Measurements from ENCODE around the gene WWOX.

- TF ChIP-seq, protein P1, sequence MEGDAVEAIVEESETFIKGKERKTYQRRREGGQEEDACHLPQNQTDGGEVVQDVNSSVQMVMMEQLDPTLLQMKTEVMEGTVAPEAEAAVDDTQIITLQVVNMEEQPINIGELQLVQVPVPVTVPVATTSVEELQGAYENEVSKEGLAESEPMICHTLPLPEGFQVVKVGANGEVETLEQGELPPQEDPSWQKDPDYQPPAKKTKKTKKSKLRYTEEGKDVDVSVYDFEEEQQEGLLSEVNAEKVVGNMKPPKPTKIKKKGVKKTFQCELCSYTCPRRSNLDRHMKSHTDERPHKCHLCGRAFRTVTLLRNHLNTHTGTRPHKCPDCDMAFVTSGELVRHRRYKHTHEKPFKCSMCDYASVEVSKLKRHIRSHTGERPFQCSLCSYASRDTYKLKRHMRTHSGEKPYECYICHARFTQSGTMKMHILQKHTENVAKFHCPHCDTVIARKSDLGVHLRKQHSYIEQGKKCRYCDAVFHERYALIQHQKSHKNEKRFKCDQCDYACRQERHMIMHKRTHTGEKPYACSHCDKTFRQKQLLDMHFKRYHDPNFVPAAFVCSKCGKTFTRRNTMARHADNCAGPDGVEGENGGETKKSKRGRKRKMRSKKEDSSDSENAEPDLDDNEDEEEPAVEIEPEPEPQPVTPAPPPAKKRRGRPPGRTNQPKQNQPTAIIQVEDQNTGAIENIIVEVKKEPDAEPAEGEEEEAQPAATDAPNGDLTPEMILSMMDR (IDR thresholded peaks at IDR 0.05) = no peak
- TF ChIP-seq POLR2A (IDR thresholded peaks at IDR 0.05) = no peak
These were observed 744.5 kb downstream of the WWOX start for GRCh38 chr16:78843978-78844377.

Data from thyroid gland (tissue), 4 donors.